Nephron (organoid): Measurements from ENCODE around the gene ENTR1.

ENCODE experiments used
- H3K27ac Mint-ChIP-seq, 3 experiments: 2 replicates each; pipeline ENCODE4 v1.8.0; 2020; ENCODE audit warnings: mixed read lengths in 3 of 3, mild to moderate bottlenecking in 2 of 3, moderate library complexity in 1 of 3
- H3K27me3 Mint-ChIP-seq: 2 replicates; pipeline ENCODE4 v1.8.0; 2021; ENCODE audit warnings: low read depth, mild to moderate bottlenecking, moderate library complexity, mixed read lengths
- H3K36me3 Mint-ChIP-seq: 2 replicates; pipeline ENCODE4 v1.8.0; 2020; ENCODE audit warnings: low read depth, mixed read lengths
- H3K4me1 Mint-ChIP-seq: 2 replicates; pipeline ENCODE4 v1.8.0; 2020; ENCODE audit warnings: mixed read lengths
- H3K4me3 Mint-ChIP-seq, 3 experiments: 2 replicates each; pipeline ENCODE4 v1.8.0; 2020; ENCODE audit warnings: mild to moderate bottlenecking in 3 of 3, mixed read lengths in 3 of 3, moderate library complexity in 2 of 3
- H3K9me3 Mint-ChIP-seq: 2 replicates; pipeline ENCODE4 v1.8.0; 2020; ENCODE audit warnings: mixed read lengths
- CTCF ChIP-seq, 3 experiments: fragments of 200-600 bp; sonication (generic); IDR thresholded peaks; one replicate each; pipeline ENCODE4 v1.5.0; 2021; ENCODE audit warnings: antibody characterized with exemption in 3 of 3; ENCODE audit not compliant: unreplicated experiment in 3 of 3

The ENTR1 gene

GRCh38 chr9:136381311-136381710, 29.1 kb downstream of the ENTR1 start:
- H3K4me1 Mint-ChIP-seq: no peaks in the 10 kb centered on the region
- no peaks in the 10 kb centered on the region for H3K9me3 Mint-ChIP-seq
- no peak overlapping the region for H3K27ac Mint-ChIP-seq
- H3K27me3 Mint-ChIP-seq: no peaks in the 10 kb centered on the region
- H3K36me3 Mint-ChIP-seq: peaks cover 16% of the 10 kb centered on the region
- TF ChIP-seq CTCF (IDR thresholded peaks at IDR 0.05; ENCODE audit: unreplicated experiment in 3 of 3): no peak
- no peak overlapping the region for H3K4me3 Mint-ChIP-seq

GRCh38 chr9:136380381-136380780, 30.0 kb downstream of the ENTR1 start:
- no peak overlapping the region for H3K27ac Mint-ChIP-seq
- H3K36me3 Mint-ChIP-seq: peaks cover 9% of the 10 kb centered on the region
- H3K9me3 Mint-ChIP-seq: no peaks in the 10 kb centered on the region
- no peaks in the 10 kb centered on the region for H3K4me1 Mint-ChIP-seq
- no peak overlapping the region for H3K4me3 Mint-ChIP-seq
- TF ChIP-seq CTCF (IDR thresholded peaks at IDR 0.05; ENCODE audit: unreplicated experiment in 3 of 3): no peak
- no peaks in the 10 kb centered on the region for H3K27me3 Mint-ChIP-seq

- no peaks in the 10 kb centered on the region for H3K27me3 Mint-ChIP-seq
- H3K36me3 Mint-ChIP-seq: peaks cover 6% of the 10 kb centered on the region
- TF ChIP-seq CTCF (IDR thresholded peaks at IDR 0.05; ENCODE audit: unreplicated experiment in 3 of 3): no peak
- H3K9me3 Mint-ChIP-seq: no peaks in the 10 kb centered on the region
- H3K4me3 Mint-ChIP-seq: no peak overlapping the region
- H3K4me1 Mint-ChIP-seq: no peaks in the 10 kb centered on the region
- H3K27ac Mint-ChIP-seq: no peak overlapping the region
These were observed 30.5 kb downstream of the ENTR1 start for GRCh38 chr9:136379891-136380290.

GRCh38 chr9:136379401-136379800, 31.0 kb downstream of the ENTR1 start:
- H3K4me3 Mint-ChIP-seq: no peak overlapping the region
- no peak overlapping the region for H3K27ac Mint-ChIP-seq
- H3K9me3 Mint-ChIP-seq: no peaks in the 10 kb centered on the region
- H3K36me3 Mint-ChIP-seq: peaks cover under 1% of the 10 kb centered on the region
- H3K27me3 Mint-ChIP-seq: no peaks in the 10 kb centered on the region
- H3K4me1 Mint-ChIP-seq: no peaks in the 10 kb centered on the region
- no peak for TF ChIP-seq CTCF (IDR thresholded peaks at IDR 0.05; ENCODE audit: unreplicated experiment in 3 of 3)

- Mint-ChIP-seq H3K27ac (no peak overlapping the region), H3K4me3 (no peak overlapping the region), H3K36me3 (no peaks in the 10 kb centered on the region), H3K27me3 (no peaks in the 10 kb centered on the region), H3K9me3 (no peaks in the 10 kb centered on the region), H3K4me1 (no peaks in the 10 kb centered on the region)
- TF ChIP-seq CTCF (IDR thresholded peaks at IDR 0.05; ENCODE audit: unreplicated experiment in 3 of 3): no peak
These were observed 31.5 kb downstream of the ENTR1 start for GRCh38 chr9:136379003-136379287.

- Mint-ChIP-seq H3K27me3 (no peaks in the 10 kb centered on the region), H3K27ac (no peak overlapping the region), H3K4me1 (no peaks in the 10 kb centered on the region), H3K4me3 (no peak overlapping the region), H3K9me3 (no peaks in the 10 kb centered on the region), H3K36me3 (no peaks in the 10 kb centered on the region)
- no peak for TF ChIP-seq CTCF (IDR thresholded peaks at IDR 0.05; ENCODE audit: unreplicated experiment in 3 of 3)
These were observed 32.0 kb downstream of the ENTR1 start for GRCh38 chr9:136378170-136379002.
